HEK293T (cell line): ENCODE measurements around the gene PMIS2.
A peak's percentile ranks its signal among the peaks of the same experiment; 100 is the strongest.
"Not testable (repeated sequence)": the region's sequence is repeated elsewhere in the genome, so short reads cannot be mapped to it uniquely, and the experiment has no call there.

Source experiments
- CTCF ChIA-PET: fragments of 350-600 bp; formaldehyde crosslinking; extraction: SDS; loops from one replicate; lab custom pipeline; 2021; ENCODE audit warnings: antibody characterized with exemption, inconsistent platforms; lab: Yijun Ruan, JAX
- POLR2A ChIA-PET: fragments of 350-600 bp; formaldehyde crosslinking; extraction: SDS; loops from one replicate; lab custom pipeline; 2020; ENCODE audit warnings: antibody characterized with exemption, inconsistent platforms; lab: Yijun Ruan, JAX
- DNase-seq: peaks from one replicate; pipeline ENCODE4 v3.0.0; 2012; ENCODE audit warnings: mixed read lengths; ENCODE audit errors: extremely low spot score
- ARNT ChIP-seq: fragments of 450-650 bp; IDR thresholded peaks from 2 replicates; pipeline ENCODE4 v1.6.1; 2017; ENCODE audit warnings: mild to moderate bottlenecking
- BHLHE40 ChIP-seq: fragments of 450-650 bp; IDR thresholded peaks from 2 replicates; pipeline ENCODE4 v1.6.1; 2016; ENCODE audit warnings: mild to moderate bottlenecking, moderate library complexity, borderline replicate concordance
- CTBP1 ChIP-seq: fragments of 450-650 bp; IDR thresholded peaks from 2 replicates; pipeline ENCODE4 v1.6.1; 2016; ENCODE audit warnings: borderline replicate concordance
- ELF4 ChIP-seq: fragments of 450-650 bp; IDR thresholded peaks from 2 replicates; pipeline ENCODE4 v1.6.1; 2017; ENCODE audit warnings: antibody characterized with exemption
- FOXA1 ChIP-seq: fragments of 450-650 bp; IDR thresholded peaks from 2 replicates; pipeline ENCODE4 v1.6.1; 2016; ENCODE audit warnings: mild to moderate bottlenecking
- FOXK2 ChIP-seq: fragments of 450-650 bp; IDR thresholded peaks from 2 replicates; pipeline ENCODE4 v1.6.1; 2016; ENCODE audit warnings: mild to moderate bottlenecking
- FOXM1 ChIP-seq: fragments of 450-650 bp; IDR thresholded peaks from 2 replicates; pipeline ENCODE4 v1.6.1; 2017; ENCODE audit warnings: mild to moderate bottlenecking, borderline replicate concordance
- HDGF ChIP-seq: fragments of 450-650 bp; IDR thresholded peaks from 2 replicates; pipeline ENCODE4 v1.6.1; 2017; ENCODE audit warnings: antibody characterized with exemption, borderline replicate concordance
- L3MBTL2 ChIP-seq: fragments of 450-650 bp; conservative IDR thresholded peaks from 2 replicates; pipeline ENCODE4 v1.6.1; 2016; ENCODE audit warnings: mild to moderate bottlenecking
- LEF1 ChIP-seq: fragments of 450-650 bp; IDR thresholded peaks from 2 replicates; pipeline ENCODE4 v1.6.1; 2017; ENCODE audit warnings: mild to moderate bottlenecking, borderline replicate concordance
- NFRKB ChIP-seq: fragments of 450-650 bp; IDR thresholded peaks from 2 replicates; pipeline ENCODE4 v1.6.1; 2016; ENCODE audit warnings: mild to moderate bottlenecking, moderate library complexity
- PKNOX1 ChIP-seq: fragments of 450-650 bp; IDR thresholded peaks from 2 replicates; pipeline ENCODE4 v1.6.1; 2016
- SP1 ChIP-seq: fragments of 450-650 bp; IDR thresholded peaks from 2 replicates; pipeline ENCODE4 v1.6.1; 2017
- SUZ12 ChIP-seq: fragments of 450-650 bp; IDR thresholded peaks from 2 replicates; pipeline ENCODE4 v1.6.1; 2016; ENCODE audit warnings: mild to moderate bottlenecking
- TARDBP ChIP-seq: fragments of 450-650 bp; IDR thresholded peaks from 2 replicates; pipeline ENCODE4 v1.6.1; 2016
- ZNF384 ChIP-seq: fragments of 450-650 bp; IDR thresholded peaks from 2 replicates; pipeline ENCODE4 v1.6.1; 2016

Gene PMIS2

GRCh38 chr19:35595928-35596327 lies 10.0 kb downstream of the PMIS2 start:
- TF ChIP-seq BHLHE40 (no peak), FOXK2 (no peak), TARDBP (no peak), ELF4 (no peak), CTBP1 (no peak), ARNT (no peak)
- CTCF ChIA-PET = no interaction called here
- no peak for DNase-seq
- POLR2A ChIA-PET = no interaction called here

- peak; percentile 38 for DNase-seq
- TF ChIP-seq CTBP1 = no peak
- TF ChIP-seq SP1 = no peak
- peak; percentile 90 for TF ChIP-seq PKNOX1
- CTCF ChIA-PET = no interaction called here
- POLR2A ChIA-PET = interaction anchor here (1.0 kb wide), 1 partner anchor 86 kb away, joined by 3 read pairs; no protein-coding TSS in a partner anchor
These were observed 10.5 kb downstream of the PMIS2 start for GRCh38 chr19:35596366-35596999.

GRCh38 chr19:35601971-35602370 lies 16.0 kb downstream of the PMIS2 start:
- ChIA-PET POLR2A (interaction anchor here (1.9 kb wide), 2 partner anchors 11 to 46 kb away, joined by 5 to 6 read pairs; partner anchors contain the start of genes COX6B1 and HAUS5), CTCF (no interaction called here)

GRCh38 chr19:35604436-35604835 lies 18.5 kb downstream of the PMIS2 start:
- POLR2A ChIA-PET, CTCF ChIA-PET, DNase-seq: not testable (repeated sequence)

More at GRCh38 chr19:35601971-35602370, 16.0 kb downstream of the PMIS2 start:
- TF ChIP-seq FOXM1 (no peak), SUZ12 (no peak), ELF4 (no peak), SP1 (no peak), HDGF (no peak), L3MBTL2 (no peak), BHLHE40 (no peak), LEF1 (no peak), PKNOX1 (no peak), TARDBP (no peak), ZNF384 (no peak), NFRKB (no peak), FOXA1 (no peak), ARNT (no peak), CTBP1 (no peak), FOXK2 (no peak)
- DNase-seq = no peak

DNA sequence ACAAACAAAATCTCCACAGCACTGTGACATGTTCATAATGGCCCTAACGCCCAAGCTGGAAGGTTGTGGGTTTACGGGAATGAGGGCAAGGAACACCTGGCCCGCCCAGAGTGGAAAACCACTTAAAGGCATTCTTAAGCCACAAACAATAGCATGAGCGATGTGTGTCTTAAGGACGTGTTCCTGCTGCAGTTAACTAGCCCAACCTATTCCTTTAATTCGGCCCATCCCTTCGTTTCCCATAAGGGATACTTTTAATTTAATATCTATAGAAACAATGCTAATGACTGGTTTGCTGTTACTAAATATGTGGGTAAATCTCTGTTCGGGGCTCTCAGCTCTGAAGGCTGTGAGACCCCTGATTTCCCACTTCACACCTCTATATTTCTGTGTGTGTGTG lies 21.2 kb downstream of the PMIS2 start:
- DNase-seq, POLR2A ChIA-PET, CTCF ChIA-PET: not testable (repeated sequence)

DNA sequence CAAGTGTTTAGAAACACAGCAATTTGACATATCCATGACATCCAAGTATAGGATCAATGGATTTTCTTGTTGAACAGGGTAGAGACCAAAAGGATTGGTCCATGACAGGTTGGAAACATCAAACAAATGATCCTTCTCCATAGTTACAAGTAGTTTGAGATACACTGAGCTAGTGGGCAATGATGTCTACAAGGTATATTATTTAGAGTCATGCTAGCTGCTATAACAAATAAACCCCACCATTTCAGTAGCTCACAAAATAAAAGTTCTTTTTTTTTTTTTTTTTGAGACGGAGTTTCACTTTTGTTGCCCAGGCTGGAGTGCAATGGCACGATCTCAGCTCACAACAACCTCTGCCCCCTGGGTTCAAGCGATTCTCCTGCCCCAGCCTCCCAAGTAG lies 21.7 kb downstream of the PMIS2 start:
- POLR2A ChIA-PET = interaction anchor here (0.9 kb wide), 1 partner anchor 40 kb away, joined by 4 read pairs; the partner anchor contains the start of gene COX6B1

DNA sequence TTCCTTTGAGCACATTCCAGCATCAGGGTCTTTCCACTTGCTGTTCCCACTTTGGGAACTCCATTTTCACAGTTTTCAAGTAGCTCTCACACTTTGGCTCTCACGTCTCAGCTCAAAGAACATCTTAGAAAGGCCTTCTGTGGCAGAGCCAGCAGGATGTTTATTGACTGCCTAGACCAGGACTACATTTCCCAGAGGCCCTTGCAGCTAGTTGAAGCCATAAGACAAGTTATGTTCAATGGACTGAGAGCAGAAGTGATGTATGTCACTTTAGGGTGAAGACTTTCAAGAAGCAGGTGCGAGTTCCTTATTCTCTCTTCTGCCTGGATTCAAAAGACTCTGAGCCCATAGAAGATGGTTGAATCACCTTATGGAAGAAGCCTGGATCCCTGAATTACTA lies 22.3 kb downstream of the PMIS2 start:
- CTCF ChIA-PET = interaction anchor here (0.5 kb wide), 1 partner anchor 81 kb away, joined by 3 read pairs; no protein-coding TSS in a partner anchor
- POLR2A ChIA-PET = interaction anchor here (0.9 kb wide), 1 partner anchor 40 kb away, joined by 4 read pairs; the partner anchor contains the start of gene COX6B1

More for the DNA sequence above, 21.7 kb downstream of the PMIS2 start:
- TF ChIP-seq CTBP1 (no peak), PKNOX1 (no peak), SP1 (no peak), FOXM1 (no peak), NFRKB (no peak), L3MBTL2 (no peak), SUZ12 (no peak)
- CTCF ChIA-PET = interaction anchor here (0.5 kb wide), 1 partner anchor 81 kb away, joined by 3 read pairs; no protein-coding TSS in a partner anchor
- DNase-seq = no peak

More for the DNA sequence above, 22.3 kb downstream of the PMIS2 start:
- no peak for DNase-seq
- TF ChIP-seq CTBP1 (no peak), FOXK2 (no peak), SUZ12 (no peak), ARNT (no peak), FOXM1 (no peak), TARDBP (no peak), FOXA1 (no peak)
